ENCODE data around the gene GPR39. TPM values are rescaled to one million over a fixed set of nuclear protein-coding genes. Genes with fewer than 3 reads are reported as not detected.

Gene GPR39
- total RNA-seq, 1 experiment from 2014 or later: 0.50 TPM

GRCh38 chr2:132372276-132372675 lies 44.3 kb upstream of the GPR39 start:
- no peak overlapping the region for H2BK5ac ChIP-seq (ENCODE audit: insufficient read length, low read length)
- H4K91ac ChIP-seq (ENCODE audit: insufficient read length, low read depth, low read length): no peak overlapping the region
- no peak for TF ChIP-seq CTCF (conservative IDR thresholded peaks at IDR 0.05)
- H2BK20ac ChIP-seq (ENCODE audit: low read depth, low read length, poor library complexity, severe bottlenecking): no peak overlapping the region
- Mint-ChIP-seq H3K36me3 (ENCODE audit: insufficient read depth in 1 of 3, low read depth in 3 of 3) (peaks cover 0 to 18% (median 3%) of the 10 kb centered on the region in 3 experiments; a peak in 4 of 7 replicates), H3K4me1 (peaks cover 8 to 11% of the 10 kb centered on the region in 2 experiments), H3K4me3 (no peak overlapping the region), H3K27ac (no peak overlapping the region), H3K27me3 (ENCODE audit: low read depth) (peaks cover 2% of the 10 kb centered on the region; the same call in 1 of the 2 replicates), H3K9me3 (peaks cover 6 to 19% of the 10 kb centered on the region in 2 experiments)
- H3K27ac ChIP-seq (ENCODE audit: insufficient read length, low read depth, low read length): no peak overlapping the region
- no peak for DNase-seq
- no peak overlapping the region for H3K56ac ChIP-seq (ENCODE audit: insufficient read length, low read depth, low read length)
- H2BK12ac ChIP-seq (ENCODE audit: insufficient read length, low read depth, low read length): no peak overlapping the region
- no peak overlapping the region for H3K23ac ChIP-seq (ENCODE audit: insufficient read length, low read depth, low read length)
- no peak overlapping the region for H3K9ac ChIP-seq (ENCODE audit: extremely low read depth, insufficient read length, low read length)
- no peak overlapping the region for H3K14ac ChIP-seq (ENCODE audit: insufficient read depth, low read length)
- no peaks in the 10 kb centered on the region for H3K27me3 ChIP-seq (ENCODE audit: insufficient read depth, low read length)
- H3K18ac ChIP-seq (ENCODE audit: insufficient read length, low read depth, low read length): no peak overlapping the region
- H3K4me2 ChIP-seq (ENCODE audit: insufficient read depth, insufficient read length, low read length): no peak overlapping the region
- no peak overlapping the region for H4K5ac ChIP-seq (ENCODE audit: insufficient read length, low read depth, low read length)
- H4K8ac ChIP-seq (replicated peaks; ENCODE audit: insufficient read length, low read depth, low read length): no peak overlapping the region
- H3K79me2 ChIP-seq (ENCODE audit: insufficient read depth, low read length): no peaks in the 10 kb centered on the region
- no peaks in the 10 kb centered on the region for H3K79me1 ChIP-seq (ENCODE audit: insufficient read depth, low read depth, low read length, poor library complexity, severe bottlenecking)
- no peak overlapping the region for H2BK15ac ChIP-seq (ENCODE audit: low read depth, low read length)
- no peak overlapping the region for H2BK120ac ChIP-seq (ENCODE audit: low read depth, low read length, poor library complexity, severe bottlenecking)
- no peaks in the 10 kb centered on the region for H3K9me3 ChIP-seq (ENCODE audit: control insufficient read depth, low read depth, low read length)
- H4K20me1 ChIP-seq (ENCODE audit: control insufficient read depth, insufficient read depth, insufficient read length): no peaks in the 10 kb centered on the region
- no peak overlapping the region for H2AFZ ChIP-seq (ENCODE audit: low read length)
- no peak overlapping the region for H3T11ph ChIP-seq (ENCODE audit: low read length)
- no peak overlapping the region for H3K4ac ChIP-seq (ENCODE audit: low read depth, low read length)
- no peak overlapping the region for H2AK5ac ChIP-seq (ENCODE audit: insufficient read length, low read length)
- H3K23me2 ChIP-seq (ENCODE audit: insufficient read length, low read depth, low read length, poor library complexity, severe bottlenecking): no peaks in the 10 kb centered on the region
- H3K4me1 ChIP-seq (ENCODE audit: insufficient read depth, low read length): peaks cover 3% of the 10 kb centered on the region; the same call in 1 of the 2 replicates
- no CpG with 5 or more reads among the region's 3 CpGs for WGBS (ENCODE audit: extremely low coverage, insufficient read length, low lambda C conversion rate)

All from H9 (cell line).